Heart left ventricle (tissue), 13 donors: Measurements from ENCODE around the gene FOXF2.

ENCODE experiments used
- POLR2A ChIP-seq, 2 donors: fragments of 450-650 bp; IDR thresholded peaks; one replicate each; pipeline ENCODE4 v1.6.1; 2017; ENCODE audit warnings: antibody characterized with exemption in 2 of 2, mild to moderate bottlenecking in 2 of 2, moderate library complexity in 2 of 2
- TF ChIP-seq, protein P1 (sequence below), 12 donors: fragments of 200-600 bp; sonication (generic) in 4 of 12; IDR thresholded peaks; one replicate each; pipeline versions ENCODE4 v1.5.0 to v1.8.0; 2018 to 2022; ENCODE audit warnings: antibody characterized with exemption in 12 of 12, mild to moderate bottlenecking in 5 of 12
- donor health status: ischemic (EF 13 %, LVEDD 7.1; RV severe dilation, severe dysfunction).
- donor health status: DM: no; HTN: yes; CAD: no.
- donor health status: DM: no; HTN: no; CAD: no.
- donor health status: ischemic (EF 25% LVEDD 6.9; RV normal size, moderate dysfunction).
- donor health status: ischemic (EF 25% LVEDD 5.7; RV mildly dilated, moderate dysfunction).
- donor health status: ischemic (EF 35%, LVEDD 5.7; RV mildly dilated, moderate dysfunction).
- donor health status: nonischemic (EF 11% LVEDD 7.7; RV severe dilation, severe dysfunction).
- donor health status: DM: yes; HTN: yes; CAD: no.
- donor health status: PGD.
- donor health status: ischemic (EF 29% LVEDD 5.4; RV normal size, mild dysfunction).
- donor health status: nonischemic (EF 23%, LVEDD 6.1; RV moderate dilation, normal function).

DNA sequence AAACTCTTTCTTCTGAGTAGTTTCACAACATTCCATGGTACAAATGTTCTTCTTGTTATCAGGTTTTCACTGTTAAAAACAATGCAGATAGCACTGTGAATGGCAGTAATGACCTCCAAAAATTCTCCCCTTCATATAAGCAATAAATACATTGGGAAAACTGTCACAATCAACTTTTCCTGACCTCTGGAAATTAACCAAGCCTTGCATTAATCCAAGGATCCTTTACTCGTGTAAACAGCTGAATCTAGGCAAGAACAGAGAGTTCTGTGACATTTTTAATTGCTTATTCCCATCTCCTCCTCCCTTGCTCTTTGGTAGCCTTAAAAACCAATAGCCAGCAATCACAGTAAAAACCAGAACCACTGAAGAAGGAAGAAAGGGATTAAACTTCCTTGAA, 39.7 kb upstream of the FOXF2 start:
- TF ChIP-seq POLR2A (IDR thresholded peaks at IDR 0.05), result no peak
- TF ChIP-seq, protein P1, sequence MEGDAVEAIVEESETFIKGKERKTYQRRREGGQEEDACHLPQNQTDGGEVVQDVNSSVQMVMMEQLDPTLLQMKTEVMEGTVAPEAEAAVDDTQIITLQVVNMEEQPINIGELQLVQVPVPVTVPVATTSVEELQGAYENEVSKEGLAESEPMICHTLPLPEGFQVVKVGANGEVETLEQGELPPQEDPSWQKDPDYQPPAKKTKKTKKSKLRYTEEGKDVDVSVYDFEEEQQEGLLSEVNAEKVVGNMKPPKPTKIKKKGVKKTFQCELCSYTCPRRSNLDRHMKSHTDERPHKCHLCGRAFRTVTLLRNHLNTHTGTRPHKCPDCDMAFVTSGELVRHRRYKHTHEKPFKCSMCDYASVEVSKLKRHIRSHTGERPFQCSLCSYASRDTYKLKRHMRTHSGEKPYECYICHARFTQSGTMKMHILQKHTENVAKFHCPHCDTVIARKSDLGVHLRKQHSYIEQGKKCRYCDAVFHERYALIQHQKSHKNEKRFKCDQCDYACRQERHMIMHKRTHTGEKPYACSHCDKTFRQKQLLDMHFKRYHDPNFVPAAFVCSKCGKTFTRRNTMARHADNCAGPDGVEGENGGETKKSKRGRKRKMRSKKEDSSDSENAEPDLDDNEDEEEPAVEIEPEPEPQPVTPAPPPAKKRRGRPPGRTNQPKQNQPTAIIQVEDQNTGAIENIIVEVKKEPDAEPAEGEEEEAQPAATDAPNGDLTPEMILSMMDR (IDR thresholded peaks at IDR 0.05), result no peak
